Esophagus muscularis mucosa (tissue), 4 donors: ENCODE results near the gene ANKRD44. TPM values are rescaled to one million over a fixed set of nuclear protein-coding genes. Genes with fewer than 3 reads are reported as not detected.
"Not testable (repeated sequence)": the region's sequence is repeated elsewhere in the genome, so short reads cannot be mapped to it uniquely, and the experiment has no call there.

Source experiments
- DNase-seq: peaks from one replicate; pipeline ENCODE4 v3.0.0-alpha.2; 2017; ENCODE audit errors: extremely low spot score
- H3K27ac ChIP-seq, 4 donors: fragments of 200-600 bp; sonication (generic); replicated peaks in 1 of 4; 1 replicate in 3 of 4; 2 replicates in 1 of 4; pipeline ENCODE4 v1.5.1; 2016 to 2019; ENCODE audit warnings: mild to moderate bottlenecking in 1 of 4
- H3K27me3 ChIP-seq, 4 donors: fragments of 200-600 bp; sonication (generic); one replicate each; pipeline versions ENCODE4 v1.5.1 to v1.6.0; 2016 to 2019
- H3K36me3 ChIP-seq, 4 donors: fragments of 200-600 bp; sonication (generic); one replicate each; pipeline ENCODE4 v1.5.1; 2016 to 2019
- H3K4me1 ChIP-seq, 4 donors: fragments of 200-600 bp; sonication (generic); one replicate each; pipeline ENCODE4 v1.5.1; 2016 to 2019
- H3K4me3 ChIP-seq, 4 donors: fragments of 200-600 bp; sonication (generic); 1 replicate in 2 of 4; 2 replicates in 2 of 4; pipeline ENCODE4 v1.5.1; 2016 to 2019; ENCODE audit warnings: mild to moderate bottlenecking in 4 of 4, moderate library complexity in 1 of 4
- H3K9me3 ChIP-seq, 4 donors: fragments of 200-600 bp; sonication (generic); 1 replicate in 3 of 4; 2 replicates in 1 of 4; pipeline ENCODE4 v1.5.1; 2016 to 2019
- EP300 ChIP-seq: sonication (generic); formaldehyde crosslinking; IDR thresholded peaks from one replicate; pipeline ENCODE4 v1.6.1; 2017; ENCODE audit warnings: antibody characterized with exemption
- POLR2A ChIP-seq: fragments of 450-650 bp; IDR thresholded peaks from one replicate; pipeline ENCODE4 v1.6.1; 2017; ENCODE audit warnings: antibody characterized with exemption, moderate library complexity, mild to moderate bottlenecking, low read depth
- POLR2AphosphoS5 ChIP-seq, 2 donors: sonication (generic); formaldehyde crosslinking; IDR thresholded peaks; one replicate each; pipeline ENCODE4 v1.6.1; 2017; ENCODE audit warnings: antibody characterized with exemption in 2 of 2
- WGBS: methylation state at CpG from one replicate; pipeline ENCODE4 v1.1.5; 2018; 5-methylcytosine and 5-hydroxymethylcytosine counted together
- intact Hi-C: fragments of 100-400 bp; cut with DNase I; formaldehyde crosslinking; loops from one replicate; pipeline ENCODE4 v1.15.1; 2023
- total RNA-seq, 4 donors: library from RNA; depleted of rRNA; stranded (reverse); fragments of >200 nt; gene quantifications; one replicate each; pipeline versions ENCODE4 v1.1.0 to v1.2.1, GENCODE V29; 2016
- TF ChIP-seq, protein P1 (sequence below), 3 experiments: fragments of 200-600 bp in 2 of 3; fragments of 450-650 bp in 1 of 3; sonication (generic) in 2 of 3; IDR thresholded peaks; one replicate each; pipeline ENCODE4 v1.5.1; 2017 to 2019; ENCODE audit warnings: antibody characterized with exemption in 3 of 3, mild to moderate bottlenecking in 2 of 3, moderate library complexity in 1 of 3

The ANKRD44 gene
- total RNA-seq, 4 donors from 2014 or later: 41.4 to 76.6 (median 48.1) TPM

DNA sequence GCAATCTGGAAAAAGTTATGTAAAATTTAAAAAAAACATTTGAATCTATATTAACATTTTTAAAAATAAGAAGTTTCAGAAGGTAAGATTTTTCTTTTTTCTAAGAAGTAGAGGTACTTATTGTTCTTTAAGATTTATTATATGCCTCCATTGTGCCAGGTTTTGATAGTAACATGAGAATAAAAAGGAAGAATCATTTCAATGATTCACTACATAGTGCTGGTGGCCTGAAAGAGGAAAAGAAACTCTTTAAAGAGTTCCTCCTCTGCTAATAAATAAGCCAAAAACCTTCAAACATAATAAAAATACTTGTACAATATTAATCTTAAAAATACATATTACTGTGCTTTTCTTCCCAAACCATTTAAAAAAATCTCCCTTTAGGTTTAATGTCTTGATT, 69.0 kb downstream of the ANKRD44 start:
- H3K36me3 ChIP-seq: no peaks in the 10 kb centered on the region
- H3K9me3 ChIP-seq: no peaks in the 10 kb centered on the region
- TF ChIP-seq EP300 (no peak), POLR2AphosphoS5 (IDR thresholded peaks at IDR 0.05) (no peak), POLR2A (no peak)
- TF ChIP-seq, protein P1, sequence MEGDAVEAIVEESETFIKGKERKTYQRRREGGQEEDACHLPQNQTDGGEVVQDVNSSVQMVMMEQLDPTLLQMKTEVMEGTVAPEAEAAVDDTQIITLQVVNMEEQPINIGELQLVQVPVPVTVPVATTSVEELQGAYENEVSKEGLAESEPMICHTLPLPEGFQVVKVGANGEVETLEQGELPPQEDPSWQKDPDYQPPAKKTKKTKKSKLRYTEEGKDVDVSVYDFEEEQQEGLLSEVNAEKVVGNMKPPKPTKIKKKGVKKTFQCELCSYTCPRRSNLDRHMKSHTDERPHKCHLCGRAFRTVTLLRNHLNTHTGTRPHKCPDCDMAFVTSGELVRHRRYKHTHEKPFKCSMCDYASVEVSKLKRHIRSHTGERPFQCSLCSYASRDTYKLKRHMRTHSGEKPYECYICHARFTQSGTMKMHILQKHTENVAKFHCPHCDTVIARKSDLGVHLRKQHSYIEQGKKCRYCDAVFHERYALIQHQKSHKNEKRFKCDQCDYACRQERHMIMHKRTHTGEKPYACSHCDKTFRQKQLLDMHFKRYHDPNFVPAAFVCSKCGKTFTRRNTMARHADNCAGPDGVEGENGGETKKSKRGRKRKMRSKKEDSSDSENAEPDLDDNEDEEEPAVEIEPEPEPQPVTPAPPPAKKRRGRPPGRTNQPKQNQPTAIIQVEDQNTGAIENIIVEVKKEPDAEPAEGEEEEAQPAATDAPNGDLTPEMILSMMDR (IDR thresholded peaks at IDR 0.05): no peak
- H3K4me1 ChIP-seq: peaks cover 0 to 38% (median 32%) of the 10 kb centered on the region in 4 donors
- intact Hi-C loops: no loop called here
- no peak overlapping the region for H3K4me3 ChIP-seq
- H3K27me3 ChIP-seq: no peaks in the 10 kb centered on the region
- DNase-seq: no peak
- no peak overlapping the region for H3K27ac ChIP-seq

DNA sequence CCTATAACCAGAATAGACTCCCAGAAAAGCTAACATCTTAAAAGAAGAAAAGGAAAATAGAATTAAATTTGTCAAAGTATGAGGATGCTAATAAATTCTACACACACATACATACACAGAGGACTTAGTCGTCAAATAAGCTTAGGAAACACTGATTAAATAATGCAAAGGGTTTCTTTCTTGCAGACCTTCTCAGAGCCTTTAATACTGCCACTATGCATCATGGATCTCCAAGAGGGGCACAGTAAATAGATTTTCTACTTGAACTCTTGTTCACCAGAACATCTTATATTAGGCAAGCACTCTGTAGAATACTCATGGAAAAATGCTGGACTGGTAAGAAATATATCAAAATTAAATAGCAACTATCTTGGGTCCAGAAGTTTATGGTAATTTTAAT, 69.4 kb downstream of the ANKRD44 start:
- Histone ChIP-seq H3K4me3 (no peak overlapping the region), H3K36me3 (no peaks in the 10 kb centered on the region), H3K4me1 (peaks cover 0 to 43% (median 32%) of the 10 kb centered on the region in 4 donors), H3K27me3 (no peaks in the 10 kb centered on the region), H3K9me3 (no peaks in the 10 kb centered on the region), H3K27ac (no peak overlapping the region)
- WGBS: 57% methylated on average over 1 of the region's 1 CpG
- no peak for DNase-seq
- TF ChIP-seq POLR2AphosphoS5 (IDR thresholded peaks at IDR 0.05) (no peak), POLR2A (no peak), EP300 (no peak)
- TF ChIP-seq, protein P1 (IDR thresholded peaks at IDR 0.05): no peak
- intact Hi-C loops: no loop called here

DNA sequence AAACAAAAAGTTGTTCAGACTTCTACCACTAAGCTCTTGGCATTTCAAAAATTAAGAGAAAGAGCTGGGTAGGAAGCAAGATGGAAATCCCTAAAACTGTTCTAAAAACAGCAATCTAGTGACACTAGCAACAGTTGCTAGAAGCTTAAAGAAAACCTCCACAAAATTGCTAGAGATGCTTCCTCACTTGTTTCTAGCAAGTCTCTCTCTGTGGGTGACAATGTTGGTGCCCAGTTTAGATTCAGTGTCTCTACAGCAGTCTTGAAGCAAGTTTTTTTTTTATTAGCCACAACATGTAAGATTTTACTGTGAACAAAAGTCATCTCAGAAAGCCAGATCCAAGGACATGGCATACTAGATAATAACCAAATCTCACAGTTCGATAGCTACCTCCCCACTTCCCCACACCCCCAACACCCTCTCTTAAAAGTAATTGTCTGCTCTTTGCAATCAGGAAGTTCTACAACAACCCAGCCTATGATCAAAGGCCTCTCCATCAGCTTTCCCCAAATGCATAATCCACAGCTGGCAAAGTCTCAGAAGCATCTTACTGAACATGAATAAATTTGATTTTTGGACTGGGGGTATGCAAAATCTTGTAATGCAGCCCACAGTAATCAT, 70.0 kb downstream of the ANKRD44 start:
- WGBS: 70% methylated on average over 1 of the region's 1 CpG
- intact Hi-C loops: no loop called here

DNA sequence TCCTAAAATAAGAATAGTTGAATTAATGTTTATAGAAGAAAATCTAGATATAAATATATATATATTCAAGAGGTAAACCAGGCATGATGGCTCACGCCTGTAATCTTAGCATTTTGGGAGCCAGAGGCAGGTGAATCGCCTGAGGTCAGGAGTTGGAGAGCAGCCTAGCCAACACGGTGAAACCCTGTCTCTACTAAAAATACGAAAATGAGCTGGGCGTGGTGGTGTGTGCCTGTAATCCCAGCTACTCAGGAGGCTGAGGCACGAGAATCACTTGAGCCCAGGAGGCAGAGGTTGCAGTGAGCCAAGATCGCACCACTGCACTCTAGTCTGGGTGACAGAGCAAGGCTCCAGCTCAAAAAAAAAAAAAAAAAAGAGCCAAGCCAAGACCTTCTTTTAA, 70.6 kb downstream of the ANKRD44 start:
- H3K27ac ChIP-seq, DNase-seq, H3K9me3 ChIP-seq, H3K4me3 ChIP-seq, H3K36me3 ChIP-seq, intact Hi-C loops, H3K27me3 ChIP-seq: not testable (repeated sequence)
- WGBS: 80% methylated on average over 7 of the region's 7 CpGs
- peaks cover 0 to 47% (median 32%) of the 10 kb centered on the region in 4 donors for H3K4me1 ChIP-seq

More for the DNA sequence above, 70.0 kb downstream of the ANKRD44 start:
- no peak for DNase-seq
- Histone ChIP-seq H3K27me3 (no peaks in the 10 kb centered on the region), H3K36me3 (no peaks in the 10 kb centered on the region), H3K27ac (no peak overlapping the region), H3K4me3 (no peak overlapping the region), H3K4me1 (peaks cover 0 to 47% (median 32%) of the 10 kb centered on the region in 4 donors), H3K9me3 (no peaks in the 10 kb centered on the region)
- no peak for TF ChIP-seq POLR2A
- TF ChIP-seq POLR2AphosphoS5 (IDR thresholded peaks at IDR 0.05): no peak
- TF ChIP-seq EP300: no peak
- TF ChIP-seq, protein P1 (IDR thresholded peaks at IDR 0.05): no peak

DNA sequence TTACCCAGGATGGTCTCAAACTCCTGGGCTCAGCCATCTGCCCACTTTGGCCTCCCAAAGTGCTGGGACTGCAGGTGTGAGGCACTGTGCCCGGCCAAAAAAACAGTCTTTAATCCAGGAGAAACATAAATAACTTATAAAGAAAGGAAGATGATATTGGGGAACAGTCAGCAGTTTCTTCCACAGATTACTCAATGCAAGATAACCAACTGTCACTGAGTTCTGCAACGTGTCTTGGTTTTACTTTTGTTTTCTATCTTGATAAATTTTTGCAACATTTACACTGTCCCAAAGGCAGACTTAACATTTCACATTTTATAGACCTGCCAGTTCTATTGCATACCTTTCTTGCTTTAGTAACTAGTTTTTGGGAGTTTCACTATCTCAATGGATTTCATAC, 71.1 kb downstream of the ANKRD44 start:
- no peaks in the 10 kb centered on the region for H3K9me3 ChIP-seq
- no peaks in the 10 kb centered on the region for H3K27me3 ChIP-seq
- TF ChIP-seq, protein P1 (IDR thresholded peaks at IDR 0.05): no peak
- TF ChIP-seq EP300 (no peak), POLR2AphosphoS5 (IDR thresholded peaks at IDR 0.05) (no peak), POLR2A (no peak)
- H3K4me3 ChIP-seq: no peak overlapping the region
- DNase-seq: no peak
- peaks cover 0 to 47% (median 32%) of the 10 kb centered on the region in 4 donors for H3K4me1 ChIP-seq
- WGBS: 61% methylated on average over 2 of the region's 2 CpGs
- H3K27ac ChIP-seq: no peak overlapping the region
- intact Hi-C loops: no loop called here
- no peaks in the 10 kb centered on the region for H3K36me3 ChIP-seq
